Esophagus mucosa (tissue), 1 donor: ENCODE results near the gene NADK2. TPM values are rescaled to one million over a fixed set of nuclear protein-coding genes. Genes with fewer than 3 reads are reported as not detected.
A peak's percentile ranks its signal among the peaks of the same experiment; 100 is the strongest.

Experiments used
- ATAC-seq: fragments of 200-7000 bp; cut with Tn5 transposase; one replicate; pipeline ENCODE4 v1.9.1; 2020
- total RNA-seq: library from RNA; stranded (reverse); gene quantifications from one replicate; pipeline ENCODE4 v1.2.4, GENCODE V29; 2023
- donor health status: DM: yes; HTN: yes; CAD: no.

Gene NADK2
- total RNA-seq, 1 donor from 2014 or later, result 13.6 TPM

GRCh38 chr5:36246036-36246800 lies 4.5 kb upstream of the NADK2 start:
- no peak for ATAC-seq

DNA sequence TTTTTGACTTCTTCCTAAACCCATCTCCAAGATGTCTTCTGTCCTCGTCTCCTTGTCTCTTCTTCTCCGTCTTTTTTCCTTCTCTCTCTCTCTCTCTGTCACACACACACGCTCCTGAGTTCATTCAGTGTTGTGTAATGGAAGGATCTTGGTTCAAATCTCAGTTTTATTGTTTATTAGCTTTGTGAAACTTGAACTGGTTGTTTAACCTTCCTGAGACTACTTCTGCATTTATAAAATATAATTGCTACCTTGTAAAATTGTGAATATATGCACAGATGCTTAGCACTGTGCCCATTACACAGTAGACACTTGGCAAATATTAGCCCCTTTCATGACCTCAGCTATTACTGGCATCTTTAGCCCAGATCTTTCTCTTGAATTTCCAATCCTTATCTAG lies 2.4 kb upstream of the NADK2 start:
- ATAC-seq, result no peak

DNA sequence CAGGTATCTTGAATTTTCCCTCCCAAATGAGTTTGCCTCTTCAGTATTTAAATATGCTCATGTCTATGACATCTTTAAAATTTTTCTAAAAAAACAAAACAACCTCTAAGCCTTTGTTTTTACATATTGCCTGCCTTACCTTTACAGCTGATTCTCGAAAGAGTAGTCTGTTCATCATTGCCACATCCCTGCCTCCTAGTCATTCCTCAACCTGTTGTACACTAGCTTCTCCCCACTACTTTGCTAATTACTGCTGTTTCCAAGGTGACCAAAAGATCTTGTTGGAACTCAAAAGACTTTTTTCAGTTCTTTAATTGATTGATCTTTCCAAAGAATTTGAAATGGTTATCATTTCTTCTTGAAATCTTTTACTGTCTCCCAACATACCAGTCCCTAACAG lies 1.9 kb upstream of the NADK2 start:
- no peak for ATAC-seq

GRCh38 chr5:36242534-36243485 lies 1.1 kb upstream of the NADK2 start:
- ATAC-seq, result no peak

- peak; percentile 35 for ATAC-seq
These were observed 720 bp downstream of the NADK2 start for GRCh38 chr5:36240779-36241630.

GRCh38 chr5:36239370-36240293 lies 2.1 kb downstream of the NADK2 start:
- no peak for ATAC-seq

DNA sequence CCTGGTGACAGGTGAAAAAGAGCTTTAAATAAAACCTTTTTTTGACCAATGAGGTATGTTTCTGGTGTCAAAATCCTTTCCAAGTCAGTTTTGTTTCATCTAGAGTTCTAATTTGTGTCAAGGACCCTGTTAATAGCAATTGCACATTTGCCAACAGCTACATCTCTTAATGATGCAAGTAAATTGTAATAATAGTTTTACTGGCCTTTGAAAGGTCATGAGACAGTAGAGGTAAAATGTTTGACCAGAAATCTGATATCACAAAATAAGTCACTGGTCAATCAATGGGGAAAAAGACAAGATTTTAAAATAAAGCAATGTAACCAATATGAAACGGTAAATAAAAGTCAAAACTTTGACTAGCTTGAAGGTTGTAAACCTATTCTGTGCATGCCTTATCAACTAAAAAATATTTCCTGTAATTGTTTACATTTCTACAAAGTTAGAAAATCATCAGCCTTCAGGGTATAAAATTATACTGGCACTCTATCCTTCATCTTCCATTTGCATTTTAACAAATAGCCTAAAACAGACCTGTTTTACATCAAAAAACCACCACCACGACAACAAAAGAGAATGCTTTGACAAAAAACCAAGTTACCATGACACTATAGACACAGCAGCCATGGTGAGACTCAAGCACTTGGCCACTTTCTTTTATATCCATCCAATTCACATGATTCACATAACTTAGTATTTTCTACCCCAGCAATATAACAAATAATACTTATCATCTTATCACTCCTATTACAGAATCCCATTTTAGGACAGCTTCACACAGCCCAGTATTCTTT lies 3.0 kb downstream of the NADK2 start:
- ATAC-seq, result no peak

- ATAC-seq, result no peak
These were observed 4.0 kb downstream of the NADK2 start for GRCh38 chr5:36237751-36238150.

GRCh38 chr5:36236801-36237200 lies 4.9 kb downstream of the NADK2 start:
- no peak for ATAC-seq

GRCh38 chr5:36232533-36232932 lies 9.2 kb downstream of the NADK2 start:
- no peak for ATAC-seq

GRCh38 chr5:36230151-36230790 lies 11.5 kb downstream of the NADK2 start:
- no peak for ATAC-seq

GRCh38 chr5:36228505-36228904 lies 13.2 kb downstream of the NADK2 start:
- no peak for ATAC-seq

DNA sequence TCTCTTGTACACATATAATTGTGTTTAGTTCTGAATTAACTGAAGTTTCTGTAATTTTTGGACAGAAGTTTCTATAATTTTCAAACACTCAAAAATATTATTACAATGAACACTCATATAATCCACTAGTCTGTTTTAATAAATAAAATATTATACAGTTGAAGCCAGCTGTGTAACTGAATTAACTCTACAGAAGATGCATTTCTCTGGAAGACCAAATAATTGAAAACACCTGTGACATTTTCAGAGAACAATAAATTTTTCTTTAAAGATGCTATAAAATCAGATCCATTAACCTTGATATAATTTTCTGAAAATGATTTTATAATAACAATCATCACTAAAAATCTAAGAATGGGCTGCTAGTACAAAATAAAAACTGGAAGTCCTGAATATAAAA lies 14.7 kb downstream of the NADK2 start:
- no peak for ATAC-seq

GRCh38 chr5:36222620-36223019 lies 19.1 kb downstream of the NADK2 start:
- no peak for ATAC-seq

GRCh38 chr5:36217988-36218387 lies 23.7 kb downstream of the NADK2 start:
- no peak for ATAC-seq

DNA sequence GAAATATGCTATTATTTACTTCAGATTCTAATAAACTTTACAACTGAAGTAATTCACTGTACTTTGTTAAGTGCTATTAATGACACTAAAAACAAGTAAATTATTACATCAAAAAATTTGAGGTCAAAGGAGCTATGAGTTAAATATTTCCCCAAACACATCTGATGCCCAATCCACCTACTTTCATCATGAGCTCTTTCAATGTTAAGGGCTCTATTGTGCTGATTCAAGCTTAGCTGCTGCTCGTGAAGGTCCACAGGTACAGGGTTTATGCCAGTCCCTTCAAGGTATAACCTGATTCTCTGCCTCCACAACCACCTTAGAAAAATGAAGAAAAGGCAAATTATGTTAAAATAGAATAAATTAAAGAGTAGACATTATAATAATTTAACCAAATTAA lies 24.2 kb downstream of the NADK2 start:
- ATAC-seq, result no peak

GRCh38 chr5:36215910-36216309 lies 25.8 kb downstream of the NADK2 start:
- ATAC-seq, result no peak

DNA sequence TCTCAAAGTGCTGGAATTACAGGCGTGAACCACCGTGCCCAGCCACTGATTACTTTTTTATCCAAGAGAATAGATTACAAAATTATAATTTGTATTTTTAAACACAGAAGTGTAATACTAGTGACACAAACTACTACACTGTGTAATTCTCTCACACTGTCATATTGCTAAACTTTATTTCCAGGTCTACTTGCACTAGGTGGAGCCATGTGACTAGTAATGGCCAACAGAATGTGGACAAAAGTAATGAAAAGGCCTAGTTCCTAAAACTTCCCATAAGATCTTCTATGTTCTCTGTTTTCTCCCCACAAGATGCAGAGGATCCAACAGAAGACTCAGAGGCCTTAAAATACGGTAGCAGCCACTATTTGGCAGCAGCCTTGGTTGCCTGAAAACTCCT lies 27.3 kb downstream of the NADK2 start:
- ATAC-seq, result no peak

DNA sequence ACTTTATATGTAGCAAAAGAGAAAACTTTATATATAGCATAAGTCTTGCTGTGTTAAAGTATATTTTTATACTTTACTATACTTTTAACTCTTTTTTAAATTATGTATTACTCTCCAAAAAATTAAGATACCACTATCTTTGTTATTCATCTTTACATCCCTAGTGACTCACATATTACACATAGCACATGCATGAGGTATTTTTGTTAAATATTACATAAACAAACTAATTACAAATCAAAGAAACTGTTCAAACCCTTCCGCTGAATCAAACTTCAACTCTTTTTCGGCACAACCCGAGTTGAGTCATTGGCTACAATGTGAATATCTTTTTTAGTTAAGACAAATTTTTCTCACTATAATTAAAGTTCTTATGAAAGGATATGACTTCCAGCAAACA lies 32.1 kb downstream of the NADK2 start:
- no peak for ATAC-seq

GRCh38 chr5:36208786-36209185 lies 32.9 kb downstream of the NADK2 start:
- ATAC-seq, result no peak
